Stimulated activated CD4-positive, alpha-beta T cell treated with anti-CD3 and anti-CD28 coated beads, Interleukin-1b, Interleukin-23, amount 100 ng/mL, for 24 hours (primary cell): ENCODE measurements around the gene VIM.
"Not testable (repeated sequence)": the region's sequence is repeated elsewhere in the genome, so short reads cannot be mapped to it uniquely, and the experiment has no call there.

Experiments used
- DNase-seq, 4 experiments: peaks; one replicate each; pipeline ENCODE4 v3.0.0-alpha.2; 2020; ENCODE audit warnings: low read depth in 4 of 4, low spot score in 1 of 4

The VIM gene

GRCh38 chr10:17231788-17232187, 3.7 kb downstream of the VIM start:
- DNase-seq = no peak

- DNase-seq = no peak
These were observed 4.4 kb downstream of the VIM start for GRCh38 chr10:17232276-17232960.

GRCh38 chr10:17233286-17233991, 5.4 kb downstream of the VIM start:
- DNase-seq = no peak

DNA sequence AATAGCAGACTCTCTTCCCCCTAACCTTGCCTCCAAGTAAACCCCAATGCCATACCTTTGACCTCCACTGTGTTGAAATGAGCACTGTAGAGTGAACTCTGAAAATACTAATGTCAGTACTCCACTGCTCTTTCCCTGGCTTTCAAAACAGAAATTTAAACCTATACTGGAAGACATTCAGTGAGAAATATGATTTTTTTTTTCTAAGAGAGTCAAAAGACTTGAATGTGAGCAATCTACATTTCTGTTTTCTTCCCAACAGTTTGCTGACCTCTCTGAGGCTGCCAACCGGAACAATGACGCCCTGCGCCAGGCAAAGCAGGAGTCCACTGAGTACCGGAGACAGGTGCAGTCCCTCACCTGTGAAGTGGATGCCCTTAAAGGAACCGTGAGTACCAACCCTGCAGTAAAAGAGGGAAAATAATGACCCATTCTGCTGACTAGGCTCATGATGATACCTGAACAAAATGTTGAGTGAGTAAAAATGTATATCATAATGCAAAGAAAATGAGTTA, 6.4 kb downstream of the VIM start:
- DNase-seq = no peak

DNA sequence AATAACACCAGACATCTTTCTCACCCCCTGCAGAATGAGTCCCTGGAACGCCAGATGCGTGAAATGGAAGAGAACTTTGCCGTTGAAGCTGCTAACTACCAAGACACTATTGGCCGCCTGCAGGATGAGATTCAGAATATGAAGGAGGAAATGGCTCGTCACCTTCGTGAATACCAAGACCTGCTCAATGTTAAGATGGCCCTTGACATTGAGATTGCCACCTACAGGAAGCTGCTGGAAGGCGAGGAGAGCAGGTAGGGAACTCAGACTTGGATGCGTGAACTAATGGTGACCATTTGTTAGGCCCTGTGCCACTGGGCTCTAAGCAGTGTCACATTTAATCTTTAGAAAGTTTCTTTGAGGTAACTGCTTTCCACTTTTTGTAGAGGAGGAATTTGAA, 7.1 kb downstream of the VIM start:
- DNase-seq = no peak

DNA sequence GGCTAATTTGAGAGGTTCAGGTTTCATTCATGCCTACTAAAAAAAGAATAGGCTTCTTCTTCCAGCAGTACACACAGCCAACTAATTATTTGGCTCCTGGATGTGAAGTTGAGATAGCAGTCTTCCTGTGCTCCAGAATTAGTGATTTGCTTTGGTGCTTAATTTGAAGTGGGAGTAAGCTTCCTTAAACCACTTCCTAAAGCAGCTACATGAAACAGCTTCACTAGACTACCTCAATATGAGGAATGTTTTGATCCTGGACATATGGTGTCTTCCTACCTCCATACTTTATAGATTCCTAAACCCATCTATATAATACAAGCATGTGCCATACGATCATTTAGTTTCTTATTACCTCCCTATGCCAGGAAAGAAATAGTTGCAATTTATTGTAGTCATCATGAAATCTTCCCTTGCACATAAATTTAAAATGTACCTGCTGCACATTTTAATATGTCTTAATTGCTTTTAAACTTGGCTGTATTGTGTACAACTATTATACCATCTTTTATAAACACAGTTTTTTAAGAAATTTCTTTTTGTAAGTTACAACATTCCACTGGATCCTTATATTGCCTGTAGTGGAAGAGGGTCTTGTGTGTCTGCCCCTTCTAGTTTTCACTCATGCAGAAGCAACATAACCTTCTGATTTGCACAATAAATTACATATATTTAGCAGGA, 8.6 kb downstream of the VIM start:
- no peak for DNase-seq

DNA sequence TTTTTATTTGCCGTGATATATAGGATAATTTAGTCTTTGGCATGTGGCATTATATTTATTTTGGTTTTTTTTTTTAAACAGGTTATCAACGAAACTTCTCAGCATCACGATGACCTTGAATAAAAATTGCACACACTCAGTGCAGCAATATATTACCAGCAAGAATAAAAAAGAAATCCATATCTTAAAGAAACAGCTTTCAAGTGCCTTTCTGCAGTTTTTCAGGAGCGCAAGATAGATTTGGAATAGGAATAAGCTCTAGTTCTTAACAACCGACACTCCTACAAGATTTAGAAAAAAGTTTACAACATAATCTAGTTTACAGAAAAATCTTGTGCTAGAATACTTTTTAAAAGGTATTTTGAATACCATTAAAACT, 9.1 kb downstream of the VIM start:
- DNase-seq = no peak

DNA sequence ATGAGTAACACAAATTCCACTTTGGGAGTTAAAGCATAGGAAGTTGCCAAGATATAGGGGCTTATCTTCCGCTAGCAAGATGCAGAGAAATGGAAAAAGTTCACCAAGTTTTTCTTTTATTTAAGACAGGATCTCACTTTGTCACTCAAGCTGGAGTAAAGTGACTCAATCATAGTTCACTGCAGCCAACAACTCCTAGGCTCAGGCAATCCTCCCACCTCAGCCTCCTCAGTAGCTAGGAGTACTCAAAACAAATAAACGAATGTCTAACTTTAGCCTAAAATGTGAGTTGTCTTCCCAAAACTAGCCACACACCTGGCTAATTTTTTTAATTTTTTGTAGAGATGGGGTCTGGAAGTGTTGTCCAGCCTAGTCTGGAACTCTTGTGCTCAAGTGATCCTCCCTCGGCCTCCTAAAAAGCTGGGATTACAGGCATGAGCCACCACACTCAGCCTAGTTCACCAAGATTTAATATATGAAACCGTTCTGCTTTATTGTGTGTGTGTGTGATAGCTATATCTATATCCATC, 9.9 kb downstream of the VIM start:
- no peak for DNase-seq

DNA sequence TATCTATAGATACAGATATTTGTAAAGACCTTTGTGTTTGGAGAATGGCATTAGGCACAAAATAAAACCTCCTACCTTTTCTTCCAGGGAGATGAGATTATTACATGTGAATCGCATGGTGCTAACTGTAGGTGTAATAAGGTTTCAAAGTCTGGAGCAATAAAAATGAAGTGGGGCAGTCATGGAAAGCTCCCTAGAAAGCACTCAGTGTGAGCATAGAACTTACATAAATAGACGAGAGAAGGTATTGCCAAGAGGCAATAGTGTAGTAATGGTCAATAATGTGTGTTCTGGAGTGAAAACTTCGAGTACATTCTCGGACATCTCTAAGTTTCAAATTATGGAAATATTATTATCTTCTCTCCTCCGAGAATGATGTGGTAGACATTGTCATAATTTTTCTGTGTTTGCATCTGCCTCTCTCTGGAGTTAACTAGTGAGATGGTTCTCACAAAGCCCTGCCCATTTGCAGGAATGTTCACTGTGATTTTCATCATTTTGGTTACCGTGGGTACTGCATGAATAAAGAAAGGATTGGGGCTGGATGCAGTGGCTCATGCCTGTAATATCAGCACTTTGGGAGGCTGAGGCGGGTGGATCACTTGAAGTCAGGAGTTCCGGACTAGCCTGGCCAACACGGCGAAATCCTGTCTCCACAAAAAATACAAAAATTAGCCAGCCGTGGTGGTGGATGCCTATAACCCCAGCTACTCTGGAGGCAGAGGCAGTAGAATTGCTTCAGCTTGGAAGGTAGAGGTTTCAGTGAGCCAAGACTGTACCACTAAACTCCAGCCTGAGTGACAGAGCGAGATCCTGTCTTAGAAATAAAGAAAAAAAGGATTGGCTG, 10.6 kb downstream of the VIM start:
- DNase-seq = no peak

- DNase-seq = no peak
These were observed 11.5 kb downstream of the VIM start for GRCh38 chr10:17239345-17240085.

- DNase-seq = no peak
These were observed 12.1 kb downstream of the VIM start for GRCh38 chr10:17240096-17240495.

GRCh38 chr10:17240616-17241015, 12.6 kb downstream of the VIM start:
- DNase-seq = no peak

DNA sequence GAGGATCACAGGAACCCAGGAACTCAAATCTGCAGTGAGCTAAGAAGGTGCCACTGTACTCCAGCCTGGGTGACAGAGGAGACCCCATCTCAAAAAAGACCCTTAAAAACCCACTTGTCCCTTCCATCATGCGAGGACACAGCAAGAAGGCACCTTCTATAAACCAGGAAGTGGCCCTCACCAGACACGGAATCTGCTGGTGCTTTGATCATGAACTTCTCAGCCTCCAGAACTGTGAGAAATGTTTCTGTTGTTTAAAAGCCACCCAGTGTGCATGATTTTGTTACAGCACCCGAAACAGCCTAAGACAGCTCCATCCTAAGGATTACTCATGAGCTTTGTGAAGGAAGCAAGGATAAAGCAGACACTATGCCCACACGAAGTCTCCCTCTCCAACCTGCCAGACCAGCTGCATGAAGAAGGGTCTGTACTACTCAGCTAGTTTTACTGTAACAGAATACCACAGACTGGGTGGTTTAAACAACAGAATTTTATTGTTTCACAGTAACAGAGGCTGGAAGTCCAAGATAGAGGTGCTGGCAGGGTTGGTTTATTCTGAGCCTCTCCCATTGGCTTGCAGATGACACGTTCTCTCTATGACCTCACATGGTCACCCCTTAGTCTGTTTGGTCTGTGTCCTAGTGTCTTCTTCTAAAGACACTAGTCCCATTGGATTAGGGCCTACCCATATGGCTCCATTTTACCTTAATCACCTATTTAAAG, 13.7 kb downstream of the VIM start:
- DNase-seq = no peak

- DNase-seq = no peak
These were observed 16.8 kb downstream of the VIM start for GRCh38 chr10:17244700-17245365.

- DNase-seq = no peak
These were observed 19.2 kb downstream of the VIM start for GRCh38 chr10:17247210-17247609.

- no peak for DNase-seq
These were observed 20.9 kb downstream of the VIM start for GRCh38 chr10:17248964-17249363.

DNA sequence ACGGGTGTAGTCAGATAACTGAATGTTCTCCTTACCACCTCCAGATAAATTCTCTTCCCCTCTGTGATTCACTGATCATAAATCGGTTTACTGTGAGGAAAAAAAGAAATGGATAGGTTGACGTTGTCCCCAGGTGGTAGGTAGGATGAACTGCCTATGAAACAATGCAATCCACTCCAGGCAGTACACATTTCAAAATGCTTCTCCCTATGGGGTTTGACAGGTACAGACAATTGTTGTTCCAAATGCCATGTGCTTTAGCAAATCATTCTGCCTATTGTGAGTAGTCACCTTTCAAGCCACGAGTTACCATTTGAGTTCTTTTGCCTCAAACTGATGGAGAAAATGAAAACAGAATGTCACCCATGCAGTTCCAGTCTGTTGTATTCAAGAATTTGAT, 21.8 kb downstream of the VIM start:
- DNase-seq = no peak

GRCh38 chr10:17250736-17251135, 22.7 kb downstream of the VIM start:
- DNase-seq = no peak

GRCh38 chr10:17254543-17255050, 26.6 kb downstream of the VIM start:
- not testable (repeated sequence) for DNase-seq
